CD4-positive, alpha-beta T cell (primary cell): Measurements from ENCODE around the gene POLE3. TPM values are rescaled to one million over a fixed set of nuclear protein-coding genes. Genes with fewer than 3 reads are reported as not detected.

ENCODE experiments used
- ATAC-seq: fragments of 200-7000 bp; cut with Tn5 transposase; one replicate; pipeline ENCODE4 v1.10.0; 2022; ENCODE audit warnings: mild to moderate bottlenecking; ENCODE audit not compliant: poor library complexity
- CTCF ChIA-PET: fragments of 350-600 bp; sonication (Branson Sonifier 250); formaldehyde crosslinking; loops from one replicate; lab custom pipeline; 2021; ENCODE audit warnings: antibody characterized with exemption, inconsistent platforms; lab: Charles Lee
- POLR2A ChIA-PET: fragments of 350-600 bp; sonication (Branson Sonifier 250); formaldehyde crosslinking; loops from one replicate; lab custom pipeline; 2021; ENCODE audit warnings: antibody characterized with exemption, inconsistent platforms; lab: Charles Lee
- DNase-seq, 14 experiments: peaks; one replicate each; pipeline ENCODE4 v3.0.0-alpha.2; 2013 to 2020; ENCODE audit warnings: mixed read lengths in 2 of 14
- H3K27ac ChIP-seq, 2 donors: one replicate each; pipeline versions ENCODE4 v1.5.1 to v1.7.0; 2013; ENCODE audit warnings: low read length in 2 of 2, low read depth in 1 of 2, mild to moderate bottlenecking in 1 of 2
- H3K27me3 ChIP-seq, 2 experiments: 1 replicate in 1 of 2; 2 replicates in 1 of 2; pipeline versions ENCODE4 v1.6.1 to v1.7.0; 2013; ENCODE audit warnings: low read length in 2 of 2, control low read depth in 1 of 2, mild to moderate bottlenecking in 1 of 2, moderate library complexity in 1 of 2; ENCODE audit not compliant: insufficient read depth in 2 of 2, control insufficient read depth in 1 of 2
- H3K36me3 ChIP-seq: one replicate; pipeline ENCODE4 v1.6.1; 2013; ENCODE audit warnings: low read length, control low read depth; ENCODE audit not compliant: insufficient read depth
- H3K4me1 ChIP-seq: one replicate; pipeline ENCODE4 v1.6.1; 2013; ENCODE audit warnings: low read length, control low read depth; ENCODE audit not compliant: insufficient read depth
- H3K4me3 ChIP-seq: one replicate; pipeline ENCODE4 v1.5.1; 2013; ENCODE audit warnings: mild to moderate bottlenecking, low read length, moderate library complexity
- H3K9me3 ChIP-seq, 2 experiments: 1 replicate in 1 of 2; 2 replicates in 1 of 2; pipeline versions ENCODE4 v1.6.1 to v1.7.0; 2013; ENCODE audit warnings: low read length in 2 of 2, mild to moderate bottlenecking in 2 of 2, control low read depth in 1 of 2, moderate library complexity in 1 of 2; ENCODE audit not compliant: control insufficient read depth in 1 of 2, insufficient read depth in 1 of 2
- H3K27ac Mint-ChIP-seq: one replicate; pipeline ENCODE4 v1.8.0; 2020; ENCODE audit warnings: mixed read lengths
- H3K27me3 Mint-ChIP-seq: one replicate; pipeline ENCODE4 v1.8.0; 2021; ENCODE audit warnings: mixed read lengths
- H3K36me3 Mint-ChIP-seq: one replicate; pipeline ENCODE4 v1.8.0; 2021; ENCODE audit warnings: low read depth, mixed read lengths
- H3K4me1 Mint-ChIP-seq: one replicate; pipeline ENCODE4 v1.8.0; 2021; ENCODE audit warnings: low read depth, mixed read lengths
- H3K4me3 Mint-ChIP-seq: one replicate; pipeline ENCODE4 v1.8.0; 2020; ENCODE audit warnings: mild to moderate bottlenecking, mixed read lengths
- H3K9me3 Mint-ChIP-seq: one replicate; pipeline ENCODE4 v1.8.0; 2020; ENCODE audit warnings: mixed read lengths
- intact Hi-C, 2 experiments: fragments of 100-400 bp; cut with DNase I in 1 of 2; cut with micrococcal nuclease in 1 of 2; formaldehyde crosslinking; loops; one replicate each; pipeline versions ENCODE4 v1.15.1 to v1.9.0; 2023 to 2025; cut with DNase I, micrococcal nuclease
- total RNA-seq, 174 experiments: library from RNA in 2 of 174; stranded (reverse) in 2 of 174; gene quantifications; one replicate each; pipeline ENCODE4 v1.2.3 and lab custom pipeline; 2021 to 2026
- TF ChIP-seq, protein P1 (sequence below): fragments of 200-600 bp; IDR thresholded peaks from one replicate; pipeline ENCODE4 v1.8.0; 2022; ENCODE audit warnings: antibody characterized with exemption, mild to moderate bottlenecking

The POLE3 gene
- total RNA-seq, 2 experiments from 2014 or later: 63.6 to 64.9 TPM

DNA sequence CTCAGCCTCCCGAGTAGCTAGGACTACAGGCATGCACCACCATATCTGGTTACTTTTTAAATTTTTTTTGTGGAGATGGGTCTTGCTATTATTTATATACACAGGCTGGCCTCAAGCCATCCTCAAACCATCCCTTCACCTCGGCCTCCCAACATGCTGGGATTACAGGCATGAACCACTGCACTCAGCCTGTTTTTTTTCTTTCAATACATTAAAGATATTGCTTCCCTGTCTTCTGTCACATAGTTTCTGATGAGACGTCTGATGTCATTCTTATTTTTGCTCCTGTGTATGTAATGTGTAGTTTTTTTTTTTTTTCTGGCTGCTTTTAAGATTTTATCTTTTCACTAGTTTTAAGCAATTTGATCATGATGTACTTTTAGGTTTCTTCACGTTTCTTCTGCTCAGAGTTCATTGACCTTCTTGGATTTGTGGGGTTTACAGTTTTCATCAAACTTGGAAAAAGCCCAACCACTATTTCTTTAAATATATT lies 41.7 kb upstream of the POLE3 start:
- CTCF ChIA-PET: interaction anchor here (1.0 to 1.6 kb wide), 3 partner anchors 138 to 206 kb away, joined by 4 to 6 read pairs (median 4); no protein-coding TSS in a partner anchor

DNA sequence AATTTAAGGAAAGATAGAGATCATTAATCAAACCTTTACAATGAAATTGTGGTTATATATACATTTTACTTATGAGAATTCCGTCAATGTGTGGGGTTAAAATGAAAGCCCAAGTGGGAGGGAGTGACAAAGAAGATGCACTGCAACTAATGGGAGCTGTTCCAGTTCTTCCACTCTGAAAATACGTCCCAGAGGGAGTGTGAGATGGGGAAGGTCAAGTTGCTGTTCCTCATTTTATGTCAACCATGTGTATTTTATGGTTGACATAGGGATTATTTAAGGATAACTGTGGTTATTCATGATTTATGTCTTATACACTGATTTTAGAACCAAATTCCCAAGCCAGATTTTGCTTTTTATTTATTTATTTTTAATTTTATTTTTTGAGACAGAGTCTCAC lies 38.9 kb upstream of the POLE3 start:
- Mint-ChIP-seq H3K27ac (no peak overlapping the region), H3K9me3 (no peaks in the 10 kb centered on the region), H3K27me3 (no peaks in the 10 kb centered on the region), H3K36me3 (no peaks in the 10 kb centered on the region), H3K4me1 (no peaks in the 10 kb centered on the region), H3K4me3 (no peak overlapping the region)
- TF ChIP-seq, protein P1, sequence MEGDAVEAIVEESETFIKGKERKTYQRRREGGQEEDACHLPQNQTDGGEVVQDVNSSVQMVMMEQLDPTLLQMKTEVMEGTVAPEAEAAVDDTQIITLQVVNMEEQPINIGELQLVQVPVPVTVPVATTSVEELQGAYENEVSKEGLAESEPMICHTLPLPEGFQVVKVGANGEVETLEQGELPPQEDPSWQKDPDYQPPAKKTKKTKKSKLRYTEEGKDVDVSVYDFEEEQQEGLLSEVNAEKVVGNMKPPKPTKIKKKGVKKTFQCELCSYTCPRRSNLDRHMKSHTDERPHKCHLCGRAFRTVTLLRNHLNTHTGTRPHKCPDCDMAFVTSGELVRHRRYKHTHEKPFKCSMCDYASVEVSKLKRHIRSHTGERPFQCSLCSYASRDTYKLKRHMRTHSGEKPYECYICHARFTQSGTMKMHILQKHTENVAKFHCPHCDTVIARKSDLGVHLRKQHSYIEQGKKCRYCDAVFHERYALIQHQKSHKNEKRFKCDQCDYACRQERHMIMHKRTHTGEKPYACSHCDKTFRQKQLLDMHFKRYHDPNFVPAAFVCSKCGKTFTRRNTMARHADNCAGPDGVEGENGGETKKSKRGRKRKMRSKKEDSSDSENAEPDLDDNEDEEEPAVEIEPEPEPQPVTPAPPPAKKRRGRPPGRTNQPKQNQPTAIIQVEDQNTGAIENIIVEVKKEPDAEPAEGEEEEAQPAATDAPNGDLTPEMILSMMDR: no peak
- H3K4me3 ChIP-seq: no peak overlapping the region
- no peaks in the 10 kb centered on the region for H3K4me1 ChIP-seq
- no peaks in the 10 kb centered on the region for H3K27me3 ChIP-seq
- intact Hi-C loops: no loop called here
- no peak overlapping the region for H3K27ac ChIP-seq
- CTCF ChIA-PET: no interaction called here
- H3K9me3 ChIP-seq: no peaks in the 10 kb centered on the region
- POLR2A ChIA-PET: no interaction called here
- no peak for DNase-seq
- no peaks in the 10 kb centered on the region for H3K36me3 ChIP-seq
- no peak for ATAC-seq

More for the DNA sequence above, 41.7 kb upstream of the POLE3 start:
- H3K4me1 Mint-ChIP-seq: no peaks in the 10 kb centered on the region
- POLR2A ChIA-PET: no interaction called here
- ATAC-seq: no peak
- no peaks in the 10 kb centered on the region for H3K4me1 ChIP-seq
- no peaks in the 10 kb centered on the region for H3K36me3 Mint-ChIP-seq
- no peaks in the 10 kb centered on the region for H3K27me3 ChIP-seq
- TF ChIP-seq, protein P1: no peak
- DNase-seq: no peak
- intact Hi-C loops: no loop called here
- H3K9me3 Mint-ChIP-seq: no peaks in the 10 kb centered on the region
- no peak overlapping the region for H3K27ac ChIP-seq
- no peak overlapping the region for H3K4me3 ChIP-seq
- H3K9me3 ChIP-seq: no peaks in the 10 kb centered on the region
- H3K36me3 ChIP-seq: no peaks in the 10 kb centered on the region
- no peak overlapping the region for H3K27ac Mint-ChIP-seq
- no peak overlapping the region for H3K4me3 Mint-ChIP-seq
- H3K27me3 Mint-ChIP-seq: no peaks in the 10 kb centered on the region

DNA sequence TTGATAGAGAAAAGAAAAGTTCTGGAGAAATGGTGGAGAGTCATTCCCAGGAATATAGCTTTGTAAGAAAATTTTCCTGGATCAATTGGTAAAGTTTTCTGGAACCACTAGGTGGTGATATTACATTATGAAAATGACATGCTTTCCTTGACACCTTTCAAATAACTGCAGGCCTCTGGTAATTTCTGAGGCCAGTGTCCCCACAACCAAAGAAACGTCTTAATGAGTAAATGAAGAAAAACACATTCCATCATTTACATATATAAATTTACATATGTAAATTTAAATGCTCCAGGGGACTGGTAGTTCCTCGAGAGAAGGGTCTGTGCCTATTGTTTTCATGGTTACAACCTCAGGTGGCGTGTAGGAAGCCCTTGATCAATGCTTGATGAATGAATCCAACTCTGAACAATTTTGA lies 35.9 kb upstream of the POLE3 start:
- Histone ChIP-seq H3K4me1 (no peaks in the 10 kb centered on the region), H3K4me3 (no peak overlapping the region), H3K27me3 (no peaks in the 10 kb centered on the region), H3K36me3 (no peaks in the 10 kb centered on the region), H3K27ac (no peak overlapping the region), H3K9me3 (no peaks in the 10 kb centered on the region)
- DNase-seq (peak in 4 of 14 experiments; percentile 19 to 63 (median 55)), ATAC-seq (no peak)
- TF ChIP-seq, protein P1: peak; percentile 95
- H3K4me1 Mint-ChIP-seq: no peaks in the 10 kb centered on the region
- H3K36me3 Mint-ChIP-seq: no peaks in the 10 kb centered on the region
- POLR2A ChIA-PET: interaction anchor here (0.6 to 1.4 kb wide), 4 partner anchors 36 to 171 kb away, joined by 3 to 4 read pairs (median 4); partner anchors contain the start of genes C9orf43, CDC26, POLE3 and PRPF4
- intact Hi-C loops: loop anchor here (2.0 kb wide), 2 partner anchors 136 to 208 kb away; no protein-coding TSS in a partner anchor
- H3K4me3 Mint-ChIP-seq: no peak overlapping the region
- H3K27me3 Mint-ChIP-seq: no peaks in the 10 kb centered on the region
- CTCF ChIA-PET: interaction anchor here (0.7 to 3.8 kb wide), 7 partner anchors 8 to 211 kb away, joined by 3 to 24 read pairs (median 4); no protein-coding TSS in a partner anchor
- no peak overlapping the region for H3K27ac Mint-ChIP-seq
- H3K9me3 Mint-ChIP-seq: no peaks in the 10 kb centered on the region
